Activated B cell treated with CpG ODN at 0.5 μM for 24 hours (primary cell): Measurements from ENCODE around the gene SMG9. TPM values are rescaled to one million over a fixed set of nuclear protein-coding genes. Genes with fewer than 3 reads are reported as not detected.
"Not testable (repeated sequence)": the region's sequence is repeated elsewhere in the genome, so short reads cannot be mapped to it uniquely, and the experiment has no call there.

Source experiments
- ATAC-seq: fragments of 200-7000 bp; cut with Tn5 transposase; one replicate; pipeline ENCODE4 v1.10.0; 2021; ENCODE audit warnings: low read depth, mild to moderate bottlenecking, moderate library complexity
- CTCF ChIA-PET: fragments of 350-600 bp; sonication (Branson Sonifier 250); formaldehyde crosslinking; loops from one replicate; lab custom pipeline; 2021; ENCODE audit warnings: antibody characterized with exemption; lab: Charles Lee
- POLR2A ChIA-PET: fragments of 350-600 bp; sonication (Branson Sonifier 250); formaldehyde crosslinking; loops from one replicate; lab custom pipeline; 2021; ENCODE audit warnings: antibody characterized with exemption; lab: Charles Lee
- DNase-seq: peaks from one replicate; pipeline ENCODE4 v3.0.0; 2022
- H3K27ac Mint-ChIP-seq: one replicate; pipeline ENCODE4 v1.8.0; 2020; ENCODE audit warnings: mixed read lengths
- H3K27me3 Mint-ChIP-seq: one replicate; pipeline ENCODE4 v1.8.0; 2021; ENCODE audit warnings: mixed read lengths
- H3K36me3 Mint-ChIP-seq: one replicate; pipeline ENCODE4 v1.8.0; 2021; ENCODE audit warnings: low read depth, mixed read lengths
- H3K4me1 Mint-ChIP-seq: one replicate; pipeline ENCODE4 v1.8.0; 2021; ENCODE audit warnings: mixed read lengths
- H3K4me3 Mint-ChIP-seq: one replicate; pipeline ENCODE4 v1.8.0; 2020; ENCODE audit warnings: mild to moderate bottlenecking, mixed read lengths
- H3K9me3 Mint-ChIP-seq: one replicate; pipeline ENCODE4 v1.8.0; 2020; ENCODE audit warnings: mixed read lengths
- intact Hi-C: fragments of 100-400 bp; cut with micrococcal nuclease; formaldehyde crosslinking; loops from one replicate; pipeline ENCODE4 v1.15.1; 2024
- total RNA-seq: library from RNA; stranded (reverse); gene quantifications from 2 replicates; pipeline ENCODE4 v1.2.3, GENCODE V29; 2022
- TF ChIP-seq, protein P1 (sequence below): fragments of 200-600 bp; IDR thresholded peaks from one replicate; pipeline ENCODE4 v1.8.0; 2022; ENCODE audit warnings: antibody characterized with exemption, mild to moderate bottlenecking

Gene SMG9
- total RNA-seq, 1 donor from 2014 or later = 105 TPM

DNA sequence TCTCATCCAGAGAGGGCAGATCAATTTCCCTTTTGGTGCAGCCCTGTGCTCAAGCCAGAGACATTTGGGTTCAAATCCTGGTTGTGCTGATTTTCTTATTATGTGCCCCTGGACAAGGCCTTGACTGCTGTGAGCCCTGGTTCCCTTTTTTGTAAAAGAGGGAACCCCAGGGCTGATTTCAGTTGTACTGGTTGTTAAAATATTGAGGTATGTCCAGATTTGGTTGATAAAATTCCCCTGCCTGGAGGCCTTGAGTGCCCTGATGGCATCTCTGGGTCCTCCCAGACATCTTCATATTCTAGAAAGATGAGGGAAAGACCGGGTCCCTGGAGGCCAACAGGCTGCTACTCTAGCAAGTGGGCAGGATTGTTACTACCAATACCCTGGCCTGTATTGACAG lies 70.4 kb downstream of the SMG9 start:
- Mint-ChIP-seq H3K36me3 (no peaks in the 10 kb centered on the region), H3K9me3 (no peaks in the 10 kb centered on the region), H3K27me3 (no peaks in the 10 kb centered on the region), H3K4me1 (no peaks in the 10 kb centered on the region), H3K4me3 (no peak overlapping the region), H3K27ac (no peak overlapping the region)
- intact Hi-C loops = no loop called here
- CTCF ChIA-PET = no interaction called here
- no peak for DNase-seq
- POLR2A ChIA-PET = no interaction called here
- ATAC-seq = no peak
- TF ChIP-seq, protein P1, sequence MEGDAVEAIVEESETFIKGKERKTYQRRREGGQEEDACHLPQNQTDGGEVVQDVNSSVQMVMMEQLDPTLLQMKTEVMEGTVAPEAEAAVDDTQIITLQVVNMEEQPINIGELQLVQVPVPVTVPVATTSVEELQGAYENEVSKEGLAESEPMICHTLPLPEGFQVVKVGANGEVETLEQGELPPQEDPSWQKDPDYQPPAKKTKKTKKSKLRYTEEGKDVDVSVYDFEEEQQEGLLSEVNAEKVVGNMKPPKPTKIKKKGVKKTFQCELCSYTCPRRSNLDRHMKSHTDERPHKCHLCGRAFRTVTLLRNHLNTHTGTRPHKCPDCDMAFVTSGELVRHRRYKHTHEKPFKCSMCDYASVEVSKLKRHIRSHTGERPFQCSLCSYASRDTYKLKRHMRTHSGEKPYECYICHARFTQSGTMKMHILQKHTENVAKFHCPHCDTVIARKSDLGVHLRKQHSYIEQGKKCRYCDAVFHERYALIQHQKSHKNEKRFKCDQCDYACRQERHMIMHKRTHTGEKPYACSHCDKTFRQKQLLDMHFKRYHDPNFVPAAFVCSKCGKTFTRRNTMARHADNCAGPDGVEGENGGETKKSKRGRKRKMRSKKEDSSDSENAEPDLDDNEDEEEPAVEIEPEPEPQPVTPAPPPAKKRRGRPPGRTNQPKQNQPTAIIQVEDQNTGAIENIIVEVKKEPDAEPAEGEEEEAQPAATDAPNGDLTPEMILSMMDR = no peak

DNA sequence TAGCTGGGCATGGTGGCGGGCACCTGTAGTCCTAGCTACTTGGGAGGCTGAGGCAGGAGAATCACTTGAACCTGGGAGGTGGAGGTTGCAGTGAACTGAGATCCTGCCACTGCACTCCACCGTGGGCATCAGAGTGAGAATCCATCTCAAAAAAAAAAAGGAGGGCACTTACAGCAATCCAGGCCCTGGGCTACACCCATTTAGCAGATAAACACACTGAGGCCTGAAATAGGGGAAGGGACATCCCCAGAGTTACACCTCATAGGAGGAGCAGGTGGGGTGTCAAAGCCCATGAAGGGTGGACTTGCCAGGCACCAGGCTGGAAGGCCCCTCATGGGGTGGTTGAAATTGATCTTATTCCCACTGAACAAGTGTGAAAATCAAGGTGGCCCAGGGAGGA lies 70.9 kb downstream of the SMG9 start:
- POLR2A ChIA-PET = no interaction called here
- ATAC-seq (no peak), DNase-seq (no peak)
- Mint-ChIP-seq H3K36me3 (no peaks in the 10 kb centered on the region), H3K4me1 (no peaks in the 10 kb centered on the region), H3K27ac (no peak overlapping the region), H3K4me3 (no peak overlapping the region), H3K9me3 (no peaks in the 10 kb centered on the region), H3K27me3 (no peaks in the 10 kb centered on the region)
- CTCF ChIA-PET = no interaction called here
- TF ChIP-seq, protein P1 = no peak
- intact Hi-C loops = no loop called here

DNA sequence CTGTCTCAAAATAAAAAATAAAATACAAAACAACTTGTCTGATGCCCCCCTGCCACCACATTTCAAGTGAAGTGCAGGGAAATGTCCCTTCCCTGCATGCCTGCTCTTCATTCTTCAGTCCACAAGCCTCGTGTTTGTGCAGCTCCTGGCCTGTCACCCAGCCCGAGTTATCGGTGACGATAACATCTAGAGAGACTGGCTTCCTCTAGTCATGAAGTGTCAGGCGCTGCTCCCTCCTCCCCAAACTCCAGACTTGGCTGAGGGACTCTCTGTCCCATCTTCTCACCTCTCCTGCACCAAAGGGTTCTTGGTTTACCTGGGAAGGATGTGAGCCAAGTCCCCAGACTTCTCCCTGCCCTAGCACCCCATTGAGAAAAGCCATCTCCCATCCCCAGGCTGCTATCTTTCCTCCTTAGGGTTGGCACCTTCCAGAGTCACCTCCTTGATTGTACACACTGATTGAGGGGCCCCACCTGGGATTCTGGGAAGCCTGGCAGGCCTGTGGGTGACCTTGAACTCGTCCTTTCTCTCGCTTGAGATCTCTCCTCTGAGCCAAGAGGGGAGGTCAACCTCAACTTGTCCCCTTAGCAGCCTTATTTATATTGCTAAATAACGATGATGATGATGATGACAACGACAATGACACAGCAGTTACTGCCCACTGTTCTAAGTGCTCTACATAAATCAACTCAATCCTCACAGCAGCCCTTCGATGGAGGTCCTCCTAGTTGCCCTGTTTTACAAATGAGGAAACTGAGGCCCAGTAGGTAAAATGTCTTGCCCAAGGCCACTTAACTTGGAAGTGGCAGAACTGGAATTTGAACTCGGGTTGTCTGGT lies 71.7 kb downstream of the SMG9 start:
- Mint-ChIP-seq H3K27ac (no peak overlapping the region), H3K36me3 (no peaks in the 10 kb centered on the region), H3K4me3 (no peak overlapping the region), H3K4me1 (no peaks in the 10 kb centered on the region), H3K27me3 (no peaks in the 10 kb centered on the region), H3K9me3 (no peaks in the 10 kb centered on the region)
- intact Hi-C loops = no loop called here
- ATAC-seq (no peak), DNase-seq (no peak)
- ChIA-PET CTCF (no interaction called here), POLR2A (no interaction called here)
- TF ChIP-seq, protein P1 = no peak

DNA sequence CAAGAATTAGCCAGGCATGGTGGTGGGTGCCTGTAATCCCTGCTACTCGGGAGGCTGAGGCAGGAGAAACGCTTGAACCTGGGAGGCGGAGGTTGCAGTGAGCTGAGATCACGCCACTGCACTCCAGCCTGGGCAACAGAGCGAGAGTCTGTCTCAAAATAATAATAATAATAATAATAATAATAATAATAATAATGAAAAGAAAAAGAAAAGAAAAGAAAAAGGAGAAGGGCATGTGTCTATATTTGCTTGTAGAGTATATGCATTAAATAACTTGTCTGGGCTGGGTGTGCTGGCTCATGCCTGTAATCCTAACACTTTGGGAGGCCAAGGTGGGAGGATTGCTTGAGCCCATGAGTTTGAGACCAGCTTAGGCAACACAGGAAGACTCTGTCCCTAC lies 72.5 kb downstream of the SMG9 start:
- ATAC-seq, H3K9me3 Mint-ChIP-seq, H3K27me3 Mint-ChIP-seq, H3K27ac Mint-ChIP-seq, H3K4me3 Mint-ChIP-seq, H3K4me1 Mint-ChIP-seq, intact Hi-C loops, POLR2A ChIA-PET, CTCF ChIA-PET, H3K36me3 Mint-ChIP-seq, DNase-seq: not testable (repeated sequence)

DNA sequence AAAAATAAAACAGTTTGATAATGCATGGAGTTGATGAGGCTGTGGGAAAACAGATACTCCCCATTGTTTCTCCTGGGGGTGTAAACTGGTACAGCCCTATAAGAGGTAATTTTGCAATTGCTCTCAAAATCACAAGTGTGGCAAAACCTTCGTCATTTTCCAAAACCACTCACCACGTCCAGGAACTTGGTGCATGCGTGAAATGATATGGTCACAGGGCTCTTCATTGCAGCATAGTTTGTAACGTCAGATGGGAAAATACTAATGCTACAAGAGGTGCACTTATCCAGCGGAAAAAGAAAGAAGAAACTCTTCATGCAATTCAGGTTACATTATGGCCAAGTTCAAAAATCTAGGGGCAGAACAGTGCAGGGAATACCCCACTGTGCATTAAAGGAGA lies 72.9 kb downstream of the SMG9 start:
- H3K4me3 Mint-ChIP-seq = no peak overlapping the region
- TF ChIP-seq, protein P1 = no peak
- POLR2A ChIA-PET = no interaction called here
- H3K9me3 Mint-ChIP-seq = no peaks in the 10 kb centered on the region
- intact Hi-C loops = no loop called here
- no peaks in the 10 kb centered on the region for H3K4me1 Mint-ChIP-seq
- H3K27me3 Mint-ChIP-seq = no peaks in the 10 kb centered on the region
- no peaks in the 10 kb centered on the region for H3K36me3 Mint-ChIP-seq
- ATAC-seq (no peak), DNase-seq (no peak)
- no peak overlapping the region for H3K27ac Mint-ChIP-seq
- CTCF ChIA-PET = no interaction called here
